T1000 (cell line): ENCODE data around the gene MCM3AP.
A peak's percentile ranks its signal among the peaks of the same experiment; 100 is the strongest.

Experiments
- DNase-seq: peaks from one replicate; lab custom pipeline; 2025; ENCODE audit warnings: mixed read lengths; lab: John Stamatoyannopoulos, UW

The MCM3AP gene

DNA sequence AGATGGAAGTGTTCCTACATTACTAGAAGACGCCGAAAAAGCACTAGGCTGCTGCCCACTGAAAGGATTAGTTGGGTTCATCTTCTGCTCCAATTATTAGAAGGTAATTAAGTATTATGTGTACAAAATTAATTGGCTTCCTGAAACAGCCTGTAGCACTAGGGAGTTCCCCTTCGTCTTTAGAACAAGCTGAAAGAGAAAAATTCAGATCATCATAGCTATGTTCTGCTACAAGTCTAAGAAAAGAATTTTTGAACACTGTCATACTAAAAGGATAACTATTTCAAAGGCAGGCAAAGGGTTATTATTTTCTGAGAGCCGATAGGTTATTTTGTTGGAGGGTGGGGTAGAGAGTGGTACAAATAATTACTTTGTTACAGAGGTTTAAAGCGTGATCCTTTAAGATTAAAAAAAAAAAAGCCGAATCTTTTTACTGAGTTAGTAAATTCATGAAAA is at the start of gene MCM3AP:
MCM3AP (minus strand) TSS at position 406 of the 456 bp plus-strand sequence; CDS start at position 81, 325 bp downstream.
- DNase-seq, result no peak

DNA sequence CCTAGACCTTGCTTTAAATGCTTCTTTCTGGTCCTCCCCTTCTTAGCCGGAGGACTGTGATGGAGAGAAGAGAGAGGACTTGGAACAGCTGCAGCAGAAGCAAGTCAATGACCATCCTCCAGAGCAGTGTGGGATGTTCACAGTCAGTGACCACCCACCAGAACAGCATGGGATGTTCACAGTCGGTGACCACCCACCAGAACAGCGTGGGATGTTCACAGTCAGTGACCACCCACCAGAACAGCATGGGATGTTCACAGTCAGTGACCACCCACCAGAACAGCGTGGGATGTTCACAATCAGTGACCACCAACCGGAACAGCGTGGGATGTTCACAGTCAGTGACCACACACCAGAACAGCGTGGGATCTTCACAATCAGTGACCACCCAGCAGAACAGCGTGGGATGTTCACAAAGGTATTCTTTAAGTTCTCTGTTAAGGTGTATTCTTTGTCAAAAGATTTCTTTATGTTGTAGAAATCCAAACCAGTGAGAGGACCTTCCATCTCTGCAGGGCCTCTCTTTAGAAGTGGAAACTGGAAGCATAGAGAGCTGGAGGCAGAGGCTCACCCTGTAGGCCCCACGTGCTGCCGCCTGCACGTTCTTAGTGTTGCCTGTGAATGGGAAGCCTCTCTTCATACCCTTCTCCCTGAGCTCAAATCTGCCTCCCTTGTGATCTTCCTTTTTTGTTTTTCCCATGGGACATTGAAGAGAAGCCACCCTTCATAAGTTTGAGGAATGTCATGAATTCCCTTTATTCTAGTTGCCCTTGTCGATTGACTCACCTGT is 49.1 kb upstream of the MCM3AP start:
- no peak for DNase-seq

DNA sequence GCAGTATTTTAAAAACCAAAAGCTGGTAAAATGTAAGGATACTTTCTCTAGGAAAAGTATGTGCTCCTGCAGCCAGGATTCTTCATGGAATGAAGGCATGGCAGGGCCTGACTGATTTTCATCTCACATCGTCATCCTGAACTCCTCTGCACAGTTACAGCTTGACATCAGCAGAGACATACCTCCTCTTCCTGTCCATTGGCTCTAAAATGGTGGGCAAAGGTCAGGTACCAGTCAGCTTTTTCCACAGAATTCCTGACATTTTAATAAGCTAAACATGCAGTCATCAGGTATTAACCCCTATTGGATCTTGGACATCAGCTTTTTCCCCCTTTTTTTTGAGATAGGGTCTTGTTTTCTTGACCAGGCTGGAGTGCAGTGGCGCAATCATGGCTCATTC is 44.4 kb upstream of the MCM3AP start:
- no peak for DNase-seq

DNA sequence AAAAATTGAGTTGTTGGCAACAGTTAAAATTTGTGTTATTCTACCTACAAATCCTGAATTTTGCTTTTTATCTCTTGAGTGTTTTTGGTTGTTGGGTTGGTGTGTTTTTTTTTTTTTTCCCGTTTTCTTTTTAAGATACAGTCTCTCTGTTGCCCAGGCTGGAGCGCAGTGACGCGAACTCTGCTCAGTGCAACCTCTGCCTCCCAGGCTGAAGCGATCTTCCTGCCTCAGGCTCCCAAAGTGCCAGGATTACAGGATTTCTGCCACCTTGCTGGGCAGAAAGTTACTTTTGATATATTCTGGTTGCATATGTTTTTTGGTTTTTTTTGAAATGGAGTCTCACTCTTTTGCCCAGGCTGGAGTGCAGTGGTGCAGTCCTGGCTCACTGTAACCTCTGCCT is 42.7 kb upstream of the MCM3AP start:
- DNase-seq, result no peak

DNA sequence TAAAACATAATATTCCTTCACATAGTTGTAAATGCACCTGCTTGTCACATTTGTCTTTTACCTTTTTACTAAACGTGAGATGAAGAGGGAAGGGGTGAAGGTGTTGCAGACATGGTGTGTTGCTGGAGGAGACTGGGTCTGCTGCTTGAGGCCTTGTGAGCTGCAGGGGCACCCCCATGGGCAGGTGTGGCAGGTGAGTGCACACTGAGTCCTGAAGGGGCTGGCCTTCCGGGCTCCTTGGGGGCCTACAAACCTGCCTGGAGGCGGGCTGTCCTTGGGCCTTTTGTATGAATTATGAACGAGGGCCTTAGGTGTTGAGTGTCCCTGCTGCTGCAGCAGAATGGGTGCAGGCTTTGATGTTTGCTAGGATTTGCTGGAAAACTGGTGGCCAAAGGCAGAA is 42.3 kb upstream of the MCM3AP start:
- DNase-seq, result no peak

DNA sequence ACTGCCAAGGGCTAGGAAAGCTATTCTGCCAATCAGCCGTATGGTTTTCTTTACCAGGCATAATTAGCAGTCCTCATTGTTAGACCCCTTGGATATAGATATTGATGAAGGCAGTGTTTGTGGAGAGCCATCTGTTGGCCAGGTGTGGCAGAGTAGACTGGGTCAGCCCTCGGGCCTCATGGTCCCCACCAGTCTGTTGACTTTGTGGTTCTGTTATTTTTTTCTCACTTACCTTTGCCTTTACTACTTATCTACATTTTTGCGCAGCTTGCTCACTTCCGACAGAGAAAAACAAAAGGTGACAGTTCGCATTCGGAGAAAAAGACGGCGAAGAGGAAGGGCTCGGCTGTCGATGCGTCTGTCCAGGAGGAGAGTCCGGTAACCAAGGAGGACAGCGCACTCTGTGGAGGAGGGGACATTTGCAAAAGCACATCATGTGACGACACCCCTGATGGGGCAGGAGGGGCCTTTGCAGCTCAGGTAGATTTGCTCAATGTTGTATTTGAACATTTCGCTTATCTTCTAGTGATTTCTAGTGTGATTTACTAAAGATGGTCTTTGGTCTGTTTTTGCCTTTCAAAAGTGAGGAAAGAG is 40.8 kb upstream of the MCM3AP start:
- DNase-seq, result no peak

DNA sequence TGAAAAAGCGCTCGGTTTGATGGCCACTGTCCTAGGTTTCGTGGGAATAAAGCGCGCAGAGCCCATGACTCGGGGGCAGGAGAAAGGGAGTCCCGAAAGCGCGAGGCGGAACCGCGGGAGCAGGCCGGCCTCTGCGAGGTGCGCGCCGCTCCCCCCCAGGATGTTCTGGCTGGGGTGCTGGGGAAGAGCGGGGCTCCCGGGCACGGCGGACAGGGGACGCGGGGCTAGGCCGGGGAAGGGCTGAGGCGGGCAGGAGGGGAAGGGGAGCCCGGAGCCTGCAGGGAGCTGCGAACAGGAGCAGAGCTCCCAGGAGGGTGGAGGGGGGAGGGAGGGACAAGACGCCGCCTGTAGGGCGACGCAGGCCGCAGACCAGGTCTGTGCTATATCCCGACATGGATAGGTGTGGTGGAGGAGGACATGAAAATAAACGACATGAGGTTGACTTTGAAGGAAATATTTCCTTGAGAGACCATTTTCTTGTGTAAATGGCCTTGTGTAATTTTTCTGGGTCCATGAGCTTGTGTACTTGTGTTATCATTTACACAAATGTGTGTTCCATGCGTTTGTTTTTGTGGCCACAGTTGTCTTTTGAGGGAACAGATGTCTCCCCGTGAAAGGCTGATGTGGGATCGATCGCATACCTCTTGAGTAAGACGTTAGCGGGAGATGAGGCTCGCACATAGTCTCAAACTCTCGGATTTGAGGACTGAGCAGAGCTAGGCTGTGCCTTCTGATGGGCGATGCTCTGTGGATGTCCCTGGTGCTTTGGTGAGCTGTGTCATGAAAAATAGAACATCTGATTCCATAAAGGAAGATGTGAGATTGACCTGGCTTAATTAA is 39.9 kb upstream of the MCM3AP start:
- DNase-seq, result no peak

DNA sequence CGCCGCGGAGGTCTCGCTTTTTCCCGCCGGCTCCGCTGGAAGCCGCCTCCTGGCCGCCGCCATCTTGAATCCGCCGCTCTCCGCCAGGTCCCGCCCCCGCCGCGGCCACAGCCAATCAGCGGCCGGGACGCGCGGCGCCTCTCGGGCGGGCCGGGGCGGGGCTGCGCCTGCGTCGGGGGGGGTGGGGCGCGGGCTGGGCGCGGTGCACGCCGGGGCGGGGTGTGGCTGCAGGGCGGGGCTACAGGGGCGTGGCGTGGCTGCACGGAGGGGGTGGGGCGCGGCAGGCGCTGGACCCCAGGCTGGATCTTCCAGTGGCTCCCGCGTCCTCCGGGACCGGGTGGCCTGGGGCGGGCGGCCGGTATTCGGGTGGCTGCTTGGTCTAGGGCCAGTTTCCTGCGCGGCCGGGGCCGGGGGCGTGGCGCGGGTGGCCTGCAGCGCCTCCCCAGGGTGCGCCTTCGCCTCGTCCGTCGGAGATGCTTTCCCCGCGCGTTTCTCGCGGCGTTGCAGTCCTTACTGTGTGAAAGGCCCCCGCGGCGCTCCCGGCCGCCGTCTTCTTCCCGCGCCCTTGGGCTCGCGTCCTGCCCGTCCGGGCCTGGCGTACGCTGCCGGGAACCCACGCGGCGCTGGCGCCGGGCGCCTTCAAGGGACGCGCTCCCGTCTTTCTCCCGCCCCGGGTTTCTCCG is 39.1 kb upstream of the MCM3AP start:
- DNase-seq, result peak; percentile 40

DNA sequence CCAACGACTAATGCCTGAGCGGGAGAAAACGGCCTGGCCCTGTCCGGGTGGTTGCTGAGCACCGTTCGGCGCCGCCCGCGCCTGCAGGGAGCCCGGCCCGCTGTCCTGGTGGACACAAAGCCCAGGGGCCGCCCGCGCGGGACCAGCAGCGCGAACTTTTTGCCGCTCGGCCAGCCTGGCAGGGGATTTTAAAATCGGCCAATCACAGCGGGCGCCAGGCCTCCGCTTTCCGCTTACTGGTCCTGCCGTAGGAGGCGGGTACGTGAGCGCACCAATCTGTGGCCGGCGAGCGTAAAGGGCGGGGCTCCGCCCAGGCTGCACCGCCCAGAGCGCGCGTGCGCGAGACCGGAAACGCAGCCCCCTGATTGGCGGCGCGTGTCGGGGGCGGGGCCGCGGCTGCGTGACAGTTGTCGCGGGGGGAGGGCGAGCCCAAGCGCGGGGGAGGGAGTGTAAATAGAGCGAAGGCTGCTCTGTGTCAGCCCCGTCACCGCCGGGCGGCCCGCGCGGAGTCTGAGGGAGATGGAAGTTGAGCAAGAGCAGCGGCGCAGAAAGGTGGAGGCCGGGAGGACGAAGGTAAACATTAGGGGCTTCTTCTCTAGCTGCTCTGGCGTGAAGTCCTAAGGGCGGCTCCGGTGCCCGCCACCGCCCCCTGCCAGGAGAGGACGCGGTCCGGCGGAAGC is 38.4 kb upstream of the MCM3AP start, which contains the start of the genes C21orf58 and PCNT:
C21orf58 (minus strand) TSS at position 161 of the 680 bp plus-strand sequence. CDS start 1,132 bp downstream, outside the sequence.
PCNT (plus strand) TSS at position 447 of the 680 bp plus-strand sequence; CDS start at position 520, 73 bp downstream.
- peak; percentile 74 for DNase-seq

DNA sequence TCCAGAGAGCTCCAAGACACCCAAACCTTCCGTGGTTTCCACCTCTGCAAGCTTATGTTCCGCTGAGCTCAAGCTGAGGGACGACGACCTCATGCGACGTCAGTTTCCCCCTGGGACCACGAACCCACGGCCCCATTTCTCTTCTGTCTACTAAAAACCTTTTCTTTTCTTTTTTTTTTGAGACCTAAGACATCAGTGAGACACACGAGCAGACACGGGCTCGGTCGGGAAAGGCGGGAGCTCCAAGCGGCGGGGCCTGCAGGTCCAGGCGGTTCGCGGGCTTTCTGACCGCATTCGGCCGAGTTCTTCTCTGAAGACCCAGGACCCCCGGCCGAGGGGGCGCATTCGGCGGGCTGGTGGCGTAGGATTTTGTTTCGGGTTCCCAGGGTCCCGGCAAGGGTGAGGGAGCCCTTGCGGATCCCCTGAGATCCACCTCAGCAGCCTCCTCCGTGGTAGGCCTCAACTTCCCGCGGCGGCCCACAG is 37.9 kb upstream of the MCM3AP start:
- DNase-seq, result no peak

DNA sequence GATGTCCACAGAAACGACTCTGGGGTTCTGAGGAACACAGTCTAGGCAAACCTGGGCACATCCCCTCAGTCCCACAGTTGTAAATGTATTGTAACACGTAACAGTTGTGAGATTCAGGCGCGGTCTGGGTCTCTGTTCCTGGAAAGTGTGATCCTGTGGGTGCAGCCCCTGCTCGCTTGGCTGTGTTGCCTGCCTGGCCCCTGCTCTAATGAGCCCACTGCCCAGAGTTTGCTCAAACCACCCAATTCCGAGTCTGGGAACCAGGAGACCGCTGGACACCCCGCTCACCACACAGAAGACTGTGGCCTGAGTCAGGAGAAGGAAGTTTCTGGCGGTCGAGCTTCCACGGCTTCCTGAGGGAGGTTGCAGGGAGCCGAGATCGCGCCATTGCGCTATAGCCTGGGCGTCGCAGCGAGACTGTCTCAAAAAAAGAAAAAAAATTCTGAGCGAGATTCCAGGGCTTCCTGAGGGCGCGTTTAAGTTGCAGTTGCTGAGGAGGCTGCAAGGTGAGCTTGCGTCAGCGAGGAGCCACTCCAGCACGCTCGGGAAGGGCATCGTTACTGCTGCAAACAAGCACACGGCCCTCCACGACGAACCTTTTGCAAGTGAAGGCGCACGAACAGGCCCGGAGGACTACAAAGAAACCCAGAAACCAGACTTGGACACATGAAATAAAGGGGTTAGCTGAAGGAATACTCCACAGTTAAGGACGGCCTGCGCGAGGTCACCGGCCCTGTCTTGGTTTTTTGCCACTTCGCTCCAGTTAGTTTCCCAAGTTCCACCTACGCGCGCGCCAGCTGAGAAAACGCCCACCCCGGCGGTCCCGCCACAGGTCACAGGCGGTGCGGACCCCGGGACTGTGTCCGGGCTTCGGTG is 37.2 kb upstream of the MCM3AP start:
- DNase-seq, result no peak

DNA sequence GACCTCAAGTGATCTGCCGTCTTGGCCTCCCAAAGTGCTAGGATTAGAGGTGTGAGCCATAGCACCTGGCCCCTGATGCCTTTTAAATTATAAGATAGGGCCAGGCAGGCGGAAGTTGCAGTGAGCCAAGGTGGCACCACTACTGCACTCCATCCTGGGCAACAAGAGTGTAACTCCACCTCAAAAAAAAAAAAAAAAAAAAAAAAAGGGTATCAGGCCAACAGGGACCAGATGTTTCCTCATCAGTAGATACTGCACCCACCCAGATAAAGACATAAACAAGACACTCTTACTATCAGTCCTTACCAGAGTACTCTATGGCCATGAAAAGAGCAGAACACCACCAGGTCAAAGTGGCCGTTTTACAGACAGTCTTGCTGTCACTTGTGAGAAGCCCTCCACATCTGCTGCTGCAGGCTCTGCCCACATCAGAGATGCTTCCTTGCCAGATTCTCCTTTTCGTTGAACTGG is 35.0 kb upstream of the MCM3AP start:
- no peak for DNase-seq

DNA sequence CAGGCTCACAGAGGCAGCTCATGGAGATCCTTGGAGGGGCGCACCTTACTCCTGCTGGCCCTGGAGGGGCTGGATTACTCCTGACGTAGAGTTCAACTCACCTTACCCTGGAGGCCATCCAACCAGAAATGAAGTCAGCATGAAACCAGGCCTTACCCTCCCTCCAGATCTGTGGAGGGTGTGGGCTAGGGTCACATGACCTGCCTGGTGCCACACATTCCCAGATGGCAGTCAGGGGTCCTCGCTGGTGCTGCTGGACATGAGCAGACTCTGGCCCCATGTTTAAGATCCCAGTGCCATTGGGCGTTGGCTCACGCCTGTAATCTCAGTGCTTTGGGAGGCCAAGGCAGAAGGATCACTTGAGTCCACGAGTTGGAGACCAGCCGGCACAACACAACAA is 33.8 kb upstream of the MCM3AP start:
- DNase-seq, result no peak

DNA sequence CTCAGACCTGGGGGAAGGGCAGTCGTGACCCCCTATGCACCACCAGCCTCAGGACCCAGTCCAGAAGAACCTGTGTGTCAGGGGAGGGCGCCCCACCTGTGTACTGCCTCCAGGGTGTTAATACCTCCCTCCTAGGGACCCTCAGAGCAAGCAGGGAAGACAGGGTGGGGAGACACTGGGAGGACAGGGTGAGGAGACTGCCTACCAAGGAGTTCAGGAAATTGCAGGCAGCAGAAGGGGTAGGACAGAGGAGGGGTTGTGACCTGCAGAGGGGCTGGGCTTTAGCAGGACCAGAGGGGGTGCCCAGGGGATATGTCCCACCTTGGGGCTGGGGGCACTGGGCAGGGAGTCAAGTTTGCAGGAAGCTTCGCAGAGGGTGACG is 33.0 kb upstream of the MCM3AP start:
- DNase-seq, result no peak

DNA sequence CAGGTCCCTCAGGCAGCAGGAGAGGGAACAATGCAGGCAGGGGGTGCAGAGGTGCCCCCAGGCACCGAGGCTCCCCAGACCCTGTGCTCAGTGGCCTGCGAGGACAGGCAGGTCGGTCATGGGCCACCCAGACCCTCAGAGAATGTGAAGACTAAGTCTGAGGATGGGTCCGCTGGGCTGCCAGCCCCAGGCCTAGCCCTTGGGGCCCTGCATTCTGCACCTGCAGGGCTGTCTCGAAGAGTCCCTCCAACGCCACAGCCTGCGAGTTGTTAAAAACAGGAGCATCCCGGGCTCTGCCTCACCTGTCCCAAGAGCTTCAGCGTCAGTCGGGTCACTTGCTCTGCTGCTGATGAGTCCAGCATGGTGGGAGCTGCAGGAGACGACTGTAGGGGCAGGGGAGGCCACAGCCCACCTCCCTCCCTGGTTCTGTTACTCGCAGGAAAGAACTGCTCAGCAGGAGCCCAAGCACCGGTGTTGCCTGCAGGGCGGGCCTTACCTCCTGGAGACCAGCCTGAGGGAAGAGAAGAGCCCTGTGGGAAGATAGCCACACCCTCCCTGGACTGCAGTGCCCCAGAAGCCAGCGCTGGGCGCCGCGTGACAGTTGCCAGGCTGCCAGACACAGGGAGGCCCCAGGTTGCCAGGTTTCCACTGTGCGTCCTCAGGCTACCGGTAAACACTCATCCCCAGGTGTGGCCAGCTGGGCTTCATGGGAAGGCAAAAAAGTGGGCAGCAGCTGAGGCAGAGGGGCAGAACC is 32.5 kb upstream of the MCM3AP start:
- DNase-seq, result no peak

DNA sequence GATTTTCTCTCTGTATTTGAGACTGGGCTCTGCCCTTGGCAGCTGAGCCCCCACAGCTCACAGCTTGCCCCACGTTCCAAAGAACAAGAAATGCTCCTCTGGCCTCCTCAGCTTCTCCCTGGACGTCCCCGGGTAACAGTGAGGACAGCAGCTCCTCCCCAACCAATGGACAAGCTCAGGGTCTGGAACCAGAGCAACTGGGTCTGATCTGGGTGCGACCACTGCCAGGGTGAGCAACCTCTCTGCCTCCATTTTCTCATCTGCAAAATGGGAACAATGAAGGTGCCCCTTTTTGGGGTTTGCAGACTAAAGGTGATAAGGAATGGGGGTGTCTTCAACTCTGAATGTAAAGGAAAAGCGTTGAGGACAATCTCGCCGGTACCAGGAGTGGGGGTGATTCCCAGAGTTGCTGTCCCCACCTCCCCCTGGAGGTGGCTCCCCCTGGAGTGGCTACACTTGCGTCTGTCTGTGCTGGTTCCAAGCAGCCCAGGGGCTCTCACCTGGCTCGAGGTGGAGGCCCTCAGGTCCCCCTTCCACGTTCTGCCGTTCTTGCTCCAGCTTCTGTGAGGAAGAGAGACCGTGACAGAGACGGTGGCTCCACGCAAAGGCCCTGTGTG is 31.4 kb upstream of the MCM3AP start:
- DNase-seq, result no peak

DNA sequence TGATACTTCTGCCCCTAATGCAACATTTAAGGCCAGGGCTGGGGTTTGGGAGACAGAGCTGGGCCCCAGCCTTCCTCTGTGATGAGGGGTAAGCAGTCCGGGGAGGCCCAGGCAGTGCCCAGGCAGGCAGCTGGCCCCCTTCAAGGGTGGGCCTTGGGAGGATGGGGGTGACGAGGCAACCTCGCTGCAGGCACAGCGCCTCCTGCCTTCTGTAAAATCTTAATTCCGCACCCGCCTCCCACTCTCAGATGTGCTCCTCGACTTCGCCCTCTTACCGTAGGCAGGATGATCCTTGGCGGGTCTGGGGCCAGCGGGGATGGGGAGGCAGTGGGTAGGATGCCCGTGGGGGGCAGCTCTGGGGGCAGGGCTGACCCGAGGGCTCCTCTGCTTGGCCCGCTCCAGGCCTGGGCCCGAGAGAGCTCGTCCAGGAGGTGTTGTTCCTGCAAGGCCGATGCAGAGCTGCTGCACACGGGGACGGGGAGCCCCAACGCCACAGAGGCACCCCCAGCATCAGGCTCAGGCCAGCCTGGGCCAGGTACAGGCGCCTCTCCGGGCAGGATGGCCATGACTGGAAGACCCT is 29.1 kb upstream of the MCM3AP start:
- DNase-seq, result no peak

DNA sequence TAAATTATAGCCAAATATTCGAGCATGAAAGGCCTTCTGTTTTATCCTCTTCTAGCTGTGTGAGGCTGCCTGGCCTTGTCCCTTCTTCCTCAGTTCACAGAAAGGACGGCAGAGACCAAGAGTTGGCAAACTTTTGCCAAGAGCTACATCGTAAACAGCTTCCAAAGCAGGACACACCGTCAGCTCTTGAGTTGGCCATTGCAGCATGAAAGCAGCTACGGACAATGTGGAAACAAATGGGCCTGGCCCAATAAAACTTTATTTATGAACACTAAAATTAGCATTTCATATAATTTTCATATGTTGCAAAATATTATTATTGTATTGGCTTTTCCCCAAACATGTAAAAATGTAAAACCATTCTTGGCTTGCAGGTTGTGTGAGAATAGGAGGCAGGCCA is 27.5 kb upstream of the MCM3AP start:
- no peak for DNase-seq
